DND-41 (cell line): ENCODE results near the gene GLP2R.

Source experiments
- ATAC-seq: fragments of 200-7000 bp; cut with Tn5 transposase; 3 replicates; pipeline ENCODE4 v1.9.1; 2021; ENCODE audit warnings: low read depth; ENCODE audit not compliant: insufficient read depth
- DNase-seq: peaks from one replicate; pipeline ENCODE4 v3.0.0-alpha.2; 2020
- H2AFZ ChIP-seq: 2 replicates; pipeline ENCODE4 v1.6.0; 2012; ENCODE audit warnings: low read depth, low read length
- H3K27ac ChIP-seq: 2 replicates; pipeline ENCODE4 v1.5.1; 2012; ENCODE audit warnings: low read length, inconsistent platforms
- H3K27me3 ChIP-seq: fragments of 200-600 bp; sonication (generic); 2 replicates; pipeline ENCODE4 v1.6.0; 2012; ENCODE audit warnings: low read length, mild to moderate bottlenecking, inconsistent platforms; ENCODE audit not compliant: insufficient read depth, poor library complexity
- H3K36me3 ChIP-seq: 2 replicates; pipeline ENCODE4 v1.5.1; 2012; ENCODE audit warnings: low read length, inconsistent platforms; ENCODE audit not compliant: insufficient read depth
- H3K4me1 ChIP-seq: 2 replicates; pipeline ENCODE4 v1.5.1; 2012; ENCODE audit warnings: mild to moderate bottlenecking, low read length; ENCODE audit not compliant: insufficient read depth
- H3K4me2 ChIP-seq: 2 replicates; pipeline ENCODE4 v1.6.0; 2012; ENCODE audit warnings: mild to moderate bottlenecking, moderate library complexity, low read length, inconsistent platforms; ENCODE audit not compliant: insufficient read depth
- H3K4me3 ChIP-seq, 2 experiments: fragments of 200-600 bp in 1 of 2; shearing (Covaris generic) in 1 of 2; 2 replicates each; pipeline ENCODE4 v1.5.1; 2012 to 2016; ENCODE audit warnings: inconsistent platforms in 2 of 2, low read length in 2 of 2, mild to moderate bottlenecking in 2 of 2, low read depth in 1 of 2, moderate library complexity in 1 of 2
- H3K79me2 ChIP-seq: 2 replicates; pipeline ENCODE4 v1.6.0; 2012; ENCODE audit warnings: low read length, inconsistent platforms; ENCODE audit not compliant: insufficient read depth
- H3K9ac ChIP-seq: 2 replicates; pipeline ENCODE4 v1.6.0; 2012; ENCODE audit warnings: low read depth, mild to moderate bottlenecking, inconsistent platforms, low read length, moderate library complexity
- H3K9me3 ChIP-seq: 2 replicates; pipeline ENCODE4 v1.5.1; 2012; ENCODE audit warnings: low read length, moderate library complexity, mild to moderate bottlenecking, inconsistent platforms; ENCODE audit not compliant: insufficient read depth, severe bottlenecking
- H4K20me1 ChIP-seq: 2 replicates; pipeline ENCODE4 v1.6.0; 2012; ENCODE audit warnings: low read length; ENCODE audit not compliant: insufficient read depth
- CTCF ChIP-seq: IDR thresholded peaks from 2 replicates; pipeline ENCODE4 v1.5.1; 2012; ENCODE audit warnings: borderline replicate concordance, low read length, moderate library complexity, mild to moderate bottlenecking; ENCODE audit not compliant: poor library complexity, severe bottlenecking; ENCODE audit errors: extremely low read depth
- EZH2 ChIP-seq: IDR thresholded peaks from 3 replicates; pipeline ENCODE4 v1.6.1; 2012; ENCODE audit warnings: borderline replicate concordance, low read depth, mild to moderate bottlenecking, moderate library complexity, low read length, inconsistent platforms; ENCODE audit not compliant: severe bottlenecking

Gene GLP2R

GRCh38 chr17:9837551-9838471 lies 12.1 kb downstream of the GLP2R start:
- no peaks in the 10 kb centered on the region for H4K20me1 ChIP-seq
- no peak overlapping the region for H3K27ac ChIP-seq
- H3K9ac ChIP-seq = no peak overlapping the region
- TF ChIP-seq CTCF (no peak), EZH2 (no peak)
- no peaks in the 10 kb centered on the region for H3K79me2 ChIP-seq
- H3K36me3 ChIP-seq = no peaks in the 10 kb centered on the region
- H3K4me2 ChIP-seq = no peak overlapping the region
- no peak overlapping the region for H3K4me3 ChIP-seq
- H3K9me3 ChIP-seq = no peaks in the 10 kb centered on the region
- H3K27me3 ChIP-seq = peaks cover 6% of the 10 kb centered on the region
- DNase-seq (no peak), ATAC-seq (no peak)
- no peak overlapping the region for H2AFZ ChIP-seq
- H3K4me1 ChIP-seq = no peaks in the 10 kb centered on the region

- DNase-seq (no peak), ATAC-seq (no peak)
- Histone ChIP-seq H3K36me3 (no peaks in the 10 kb centered on the region), H3K9me3 (no peaks in the 10 kb centered on the region), H3K27me3 (peaks cover 6% of the 10 kb centered on the region), H4K20me1 (no peaks in the 10 kb centered on the region), H3K27ac (no peak overlapping the region), H3K4me3 (no peak overlapping the region), H3K4me1 (no peaks in the 10 kb centered on the region), H2AFZ (no peak overlapping the region), H3K4me2 (no peak overlapping the region), H3K9ac (no peak overlapping the region), H3K79me2 (no peaks in the 10 kb centered on the region)
- TF ChIP-seq EZH2 = no peak
- no peak for TF ChIP-seq CTCF
Observed at GRCh38 chr17:9839433-9839832, 13.7 kb downstream of the GLP2R start.

GRCh38 chr17:9842057-9842758 lies 16.5 kb downstream of the GLP2R start:
- peaks cover 7% of the 10 kb centered on the region for H3K27me3 ChIP-seq
- H3K36me3 ChIP-seq = no peaks in the 10 kb centered on the region
- DNase-seq (no peak), ATAC-seq (no peak)
- no peaks in the 10 kb centered on the region for H3K4me1 ChIP-seq
- TF ChIP-seq CTCF (no peak), EZH2 (no peak)
- H3K4me3 ChIP-seq = no peak overlapping the region
- H3K79me2 ChIP-seq = no peaks in the 10 kb centered on the region
- no peaks in the 10 kb centered on the region for H3K9me3 ChIP-seq
- H3K27ac ChIP-seq = no peak overlapping the region
- H4K20me1 ChIP-seq = no peaks in the 10 kb centered on the region
- H3K4me2 ChIP-seq = no peak overlapping the region
- no peak overlapping the region for H3K9ac ChIP-seq
- H2AFZ ChIP-seq = no peak overlapping the region
